Activated T-cell treated with anti-CD3 and anti-CD28 coated beads, Interleukin-2, amount 50 U/mL, for 1 hour (primary cell): ENCODE results near the gene TEX26.

Experiments used
- DNase-seq: peaks from one replicate; pipeline ENCODE4 v3.0.0-alpha.2; 2020

Gene TEX26

GRCh38 chr13:30982506-30982905, 50.0 kb downstream of the TEX26 start:
- no peak for DNase-seq

- no peak for DNase-seq
Measured at GRCh38 chr13:30982906-30983305, 50.5 kb downstream of the TEX26 start.

GRCh38 chr13:30983431-30983830, 51.0 kb downstream of the TEX26 start:
- no peak for DNase-seq

GRCh38 chr13:30984620-30985019, 52.2 kb downstream of the TEX26 start:
- no peak for DNase-seq

- DNase-seq: no peak
Measured at GRCh38 chr13:30985637-30986205, 53.3 kb downstream of the TEX26 start.

GRCh38 chr13:30991184-30991583, 58.7 kb downstream of the TEX26 start:
- no peak for DNase-seq

GRCh38 chr13:30991922-30992321, 59.5 kb downstream of the TEX26 start:
- DNase-seq: no peak

- DNase-seq: no peak
Measured at GRCh38 chr13:30995331-30995730, 62.9 kb downstream of the TEX26 start.

GRCh38 chr13:30997697-30998096, 65.2 kb downstream of the TEX26 start:
- DNase-seq: no peak

GRCh38 chr13:30998136-30999088, 66.0 kb downstream of the TEX26 start:
- DNase-seq: no peak

GRCh38 chr13:31000889-31001288, 68.4 kb downstream of the TEX26 start:
- no peak for DNase-seq

- no peak for DNase-seq
Measured at GRCh38 chr13:31001647-31002046, 69.2 kb downstream of the TEX26 start.

GRCh38 chr13:31005066-31005465, 72.6 kb downstream of the TEX26 start:
- DNase-seq: no peak

- no peak for DNase-seq
Measured at GRCh38 chr13:31007417-31007816, 75.0 kb downstream of the TEX26 start.

- DNase-seq: no peak
Measured at GRCh38 chr13:31008400-31009115, 76.1 kb downstream of the TEX26 start.

GRCh38 chr13:31009166-31009565, 76.7 kb downstream of the TEX26 start:
- no peak for DNase-seq

- DNase-seq: no peak
Measured at GRCh38 chr13:31010296-31010695, 77.8 kb downstream of the TEX26 start.

GRCh38 chr13:31011193-31011860, 78.9 kb downstream of the TEX26 start:
- no peak for DNase-seq

GRCh38 chr13:31011901-31012654, 79.6 kb downstream of the TEX26 start:
- no peak for DNase-seq

GRCh38 chr13:31012655-31013024, 80.2 kb downstream of the TEX26 start:
- no peak for DNase-seq

GRCh38 chr13:31014456-31014855, 82.0 kb downstream of the TEX26 start:
- DNase-seq: no peak

- no peak for DNase-seq
Measured at GRCh38 chr13:31015199-31015598, 82.7 kb downstream of the TEX26 start.
